ENCODE measurements around the gene IL6. TPM values are rescaled to one million over a fixed set of nuclear protein-coding genes. Genes with fewer than 3 reads are reported as not detected.

Gene IL6
- total and polyA plus RNA-seq, 9 of the 15 experiments (the other 6 are each of a cell fraction or from before 2014, with no cell fraction given): 0.76 to 2.9 (median 1.5) TPM

- no peak for TF ChIP-seq TARDBP (IDR thresholded peaks at IDR 0.05)
- TF ChIP-seq ZKSCAN1 (IDR thresholded peaks at IDR 0.05; ENCODE audit: low read depth, low read length): no peak
- TF ChIP-seq, protein P1, sequence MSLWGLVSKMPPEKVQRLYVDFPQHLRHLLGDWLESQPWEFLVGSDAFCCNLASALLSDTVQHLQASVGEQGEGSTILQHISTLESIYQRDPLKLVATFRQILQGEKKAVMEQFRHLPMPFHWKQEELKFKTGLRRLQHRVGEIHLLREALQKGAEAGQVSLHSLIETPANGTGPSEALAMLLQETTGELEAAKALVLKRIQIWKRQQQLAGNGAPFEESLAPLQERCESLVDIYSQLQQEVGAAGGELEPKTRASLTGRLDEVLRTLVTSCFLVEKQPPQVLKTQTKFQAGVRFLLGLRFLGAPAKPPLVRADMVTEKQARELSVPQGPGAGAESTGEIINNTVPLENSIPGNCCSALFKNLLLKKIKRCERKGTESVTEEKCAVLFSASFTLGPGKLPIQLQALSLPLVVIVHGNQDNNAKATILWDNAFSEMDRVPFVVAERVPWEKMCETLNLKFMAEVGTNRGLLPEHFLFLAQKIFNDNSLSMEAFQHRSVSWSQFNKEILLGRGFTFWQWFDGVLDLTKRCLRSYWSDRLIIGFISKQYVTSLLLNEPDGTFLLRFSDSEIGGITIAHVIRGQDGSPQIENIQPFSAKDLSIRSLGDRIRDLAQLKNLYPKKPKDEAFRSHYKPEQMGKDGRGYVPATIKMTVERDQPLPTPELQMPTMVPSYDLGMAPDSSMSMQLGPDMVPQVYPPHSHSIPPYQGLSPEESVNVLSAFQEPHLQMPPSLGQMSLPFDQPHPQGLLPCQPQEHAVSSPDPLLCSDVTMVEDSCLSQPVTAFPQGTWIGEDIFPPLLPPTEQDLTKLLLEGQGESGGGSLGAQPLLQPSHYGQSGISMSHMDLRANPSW (CRISPR knock-in tag; IDR thresholded peaks at IDR 0.05): no peak
- TF ChIP-seq SETDB1 (IDR thresholded peaks at IDR 0.05; ENCODE audit: low read length): no peak
- peak; percentile 43; the same call in 1 of the 2 replicates for TF ChIP-seq SMARCA4 (IDR thresholded peaks at IDR 0.05)
- TF ChIP-seq NFRKB (IDR thresholded peaks at IDR 0.05; ENCODE audit: low read depth): 0 out of 2 replicates have a peak, but pooled peaks have one; percentile 8
- no peak for TF ChIP-seq MAZ (CRISPR knock-in tag; conservative IDR thresholded peaks at IDR 0.05 in 1 of 2, IDR thresholded peaks at IDR 0.05 in 1 of 2)
- no peak for TF ChIP-seq NBN (IDR thresholded peaks at IDR 0.05; ENCODE audit: low read depth)
- no peak for TF ChIP-seq LARP7 (IDR thresholded peaks at IDR 0.05)
- TF ChIP-seq ATF7 (IDR thresholded peaks at IDR 0.05): 0 out of 2 replicates have a peak, but pooled peaks have one; percentile 10
- TF ChIP-seq TBP (optimal IDR thresholded peaks at IDR 0.05; ENCODE audit: low read depth, low read length): no peak
- TF ChIP-seq ZNF785 (CRISPR knock-in tag; IDR thresholded peaks at IDR 0.05): no peak
- no peak for TF ChIP-seq ZNF12 (CRISPR knock-in tag; IDR thresholded peaks at IDR 0.05)
- no peak for TF ChIP-seq ELF2 (CRISPR knock-in tag; IDR thresholded peaks at IDR 0.05)
- TF ChIP-seq UBTF (IDR thresholded peaks at IDR 0.05; ENCODE audit: borderline replicate concordance in 1 of 2, low read depth in 2 of 2, low read length in 2 of 2): no peak
- TF ChIP-seq RBFOX2 (IDR thresholded peaks at IDR 0.05; ENCODE audit: low read depth, low read length): 0 out of 2 replicates have a peak, but pooled peaks have one; percentile 27
- TF ChIP-seq RBM15 (IDR thresholded peaks at IDR 0.05; ENCODE audit: insufficient read depth, low read length): no peak
- TF ChIP-seq DMBX1 (CRISPR knock-in tag; IDR thresholded peaks at IDR 0.05; ENCODE audit: borderline replicate concordance): peak; percentile 16; the same call in 1 of the 2 replicates
- TF ChIP-seq, protein P2, sequence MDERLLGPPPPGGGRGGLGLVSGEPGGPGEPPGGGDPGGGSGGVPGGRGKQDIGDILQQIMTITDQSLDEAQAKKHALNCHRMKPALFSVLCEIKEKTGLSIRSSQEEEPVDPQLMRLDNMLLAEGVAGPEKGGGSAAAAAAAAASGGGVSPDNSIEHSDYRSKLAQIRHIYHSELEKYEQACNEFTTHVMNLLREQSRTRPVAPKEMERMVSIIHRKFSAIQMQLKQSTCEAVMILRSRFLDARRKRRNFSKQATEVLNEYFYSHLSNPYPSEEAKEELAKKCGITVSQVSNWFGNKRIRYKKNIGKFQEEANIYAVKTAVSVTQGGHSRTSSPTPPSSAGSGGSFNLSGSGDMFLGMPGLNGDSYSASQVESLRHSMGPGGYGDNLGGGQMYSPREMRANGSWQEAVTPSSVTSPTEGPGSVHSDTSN (CRISPR knock-in tag; IDR thresholded peaks at IDR 0.05; ENCODE audit: low read depth): no peak
- TF ChIP-seq, protein P2 (tag; conservative IDR thresholded peaks at IDR 0.05; ENCODE audit: low read depth): peak; percentile 64
- TF ChIP-seq ZNF584 (CRISPR knock-in tag; IDR thresholded peaks at IDR 0.05; ENCODE audit: low read depth): peak; percentile 83; the same call in 1 of the 2 replicates
- TF ChIP-seq, protein P3, sequence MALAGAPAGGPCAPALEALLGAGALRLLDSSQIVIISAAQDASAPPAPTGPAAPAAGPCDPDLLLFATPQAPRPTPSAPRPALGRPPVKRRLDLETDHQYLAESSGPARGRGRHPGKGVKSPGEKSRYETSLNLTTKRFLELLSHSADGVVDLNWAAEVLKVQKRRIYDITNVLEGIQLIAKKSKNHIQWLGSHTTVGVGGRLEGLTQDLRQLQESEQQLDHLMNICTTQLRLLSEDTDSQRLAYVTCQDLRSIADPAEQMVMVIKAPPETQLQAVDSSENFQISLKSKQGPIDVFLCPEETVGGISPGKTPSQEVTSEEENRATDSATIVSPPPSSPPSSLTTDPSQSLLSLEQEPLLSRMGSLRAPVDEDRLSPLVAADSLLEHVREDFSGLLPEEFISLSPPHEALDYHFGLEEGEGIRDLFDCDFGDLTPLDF (CRISPR knock-in tag; IDR thresholded peaks at IDR 0.05): no peak
Observed at GRCh38 chr7:22718200-22718711, 8.7 kb upstream of the IL6 start (continued).
